Measurements from ENCODE around the gene MINDY2. TPM values are rescaled to one million over a fixed set of nuclear protein-coding genes. Genes with fewer than 3 reads are reported as not detected.

MINDY2 gene
- total and polyA plus RNA-seq, 5 donors: 10.7 to 40.6 (median 29.5) TPM

GRCh38 chr15:58740436-58740835, 30.7 kb upstream of the MINDY2 start:
- WGBS: 88% methylated on average over 4 of the region's 4 CpGs
- no peak for DNase-seq
- no peaks in the 10 kb centered on the region for H3K27me3 ChIP-seq (ENCODE audit: control insufficient read depth, insufficient read depth)
- H3K4me3 ChIP-seq (ENCODE audit: low read length): no peak overlapping the region
- ATAC-seq: no peak
- H3K27ac ChIP-seq (ENCODE audit: low read length): no peak overlapping the region
- peaks cover 8% of the 10 kb centered on the region for H3K4me1 ChIP-seq (ENCODE audit: control insufficient read depth, insufficient read depth, low read length)
- intact Hi-C loops (cut with DNase I): no loop called here
- no peaks in the 10 kb centered on the region for H3K9me3 ChIP-seq (ENCODE audit: control insufficient read depth, low read length)

- ATAC-seq (no peak), DNase-seq (no peak)
- no peak overlapping the region for H3K4me3 ChIP-seq (ENCODE audit: low read length)
- H3K27me3 ChIP-seq (ENCODE audit: control insufficient read depth, insufficient read depth): no peaks in the 10 kb centered on the region
- H3K4me1 ChIP-seq (ENCODE audit: control insufficient read depth, insufficient read depth, low read length): peaks cover 8% of the 10 kb centered on the region
- intact Hi-C loops (cut with DNase I): no loop called here
- WGBS: 88% methylated on average over 2 of the region's 2 CpGs
- no peaks in the 10 kb centered on the region for H3K9me3 ChIP-seq (ENCODE audit: control insufficient read depth, low read length)
- H3K27ac ChIP-seq (ENCODE audit: low read length): no peak overlapping the region
These were observed 30.1 kb upstream of the MINDY2 start for GRCh38 chr15:58741032-58741431.

GRCh38 chr15:58742022-58742813, 28.9 kb upstream of the MINDY2 start:
- H3K4me1 ChIP-seq (ENCODE audit: control insufficient read depth, insufficient read depth, low read length): peaks cover 8% of the 10 kb centered on the region

GRCh38 chr15:58742819-58743502, 28.1 kb upstream of the MINDY2 start:
- H3K27ac ChIP-seq (ENCODE audit: low read length): peak overlapping the region; percentile 70
- WGBS: 75% methylated on average over 5 of the region's 5 CpGs

More at GRCh38 chr15:58742022-58742813, 28.9 kb upstream of the MINDY2 start:
- Histone ChIP-seq H3K27me3 (ENCODE audit: control insufficient read depth, insufficient read depth) (no peaks in the 10 kb centered on the region), H3K9me3 (ENCODE audit: control insufficient read depth, low read length) (no peaks in the 10 kb centered on the region), H3K4me3 (ENCODE audit: low read length) (no peak overlapping the region), H3K27ac (ENCODE audit: low read length) (no peak overlapping the region)
- ATAC-seq (peak; percentile 64 to 72), DNase-seq (no peak)
- WGBS: 53% methylated on average over 8 of the region's 8 CpGs
- intact Hi-C loops (cut with DNase I): no loop called here

GRCh38 chr15:58746174-58746573, 24.9 kb upstream of the MINDY2 start:
- intact Hi-C loops (cut with DNase I): no loop called here
- Histone ChIP-seq H3K27me3 (ENCODE audit: control insufficient read depth, insufficient read depth) (no peaks in the 10 kb centered on the region), H3K9me3 (ENCODE audit: control insufficient read depth, low read length) (no peaks in the 10 kb centered on the region), H3K4me3 (ENCODE audit: low read length) (no peak overlapping the region), H3K27ac (ENCODE audit: low read length) (no peak overlapping the region), H3K4me1 (ENCODE audit: control insufficient read depth, insufficient read depth, low read length) (peaks cover 6% of the 10 kb centered on the region)
- no peak for DNase-seq
- WGBS: 100% methylated on average over 1 of the region's 1 CpG
- no peak for ATAC-seq

More at GRCh38 chr15:58742819-58743502, 28.1 kb upstream of the MINDY2 start:
- no peak overlapping the region for H3K4me3 ChIP-seq (ENCODE audit: low read length)
- H3K9me3 ChIP-seq (ENCODE audit: control insufficient read depth, low read length): no peaks in the 10 kb centered on the region
- no peaks in the 10 kb centered on the region for H3K27me3 ChIP-seq (ENCODE audit: control insufficient read depth, insufficient read depth)
- intact Hi-C loops (cut with DNase I): no loop called here
- no peak for DNase-seq
- ATAC-seq: peak in 1 of 2 donors; percentile 27
- H3K4me1 ChIP-seq (ENCODE audit: control insufficient read depth, insufficient read depth, low read length): peaks cover 8% of the 10 kb centered on the region

GRCh38 chr15:58748040-58748851, 22.9 kb upstream of the MINDY2 start:
- Histone ChIP-seq H3K27ac (ENCODE audit: low read length) (peak overlapping the region; percentile 91), H3K4me3 (ENCODE audit: low read length) (peak overlapping the region; percentile 88), H3K4me1 (ENCODE audit: control insufficient read depth, insufficient read depth, low read length) (peaks cover 1% of the 10 kb centered on the region), H3K27me3 (ENCODE audit: control insufficient read depth, insufficient read depth) (no peaks in the 10 kb centered on the region), H3K9me3 (ENCODE audit: control insufficient read depth, low read length) (no peaks in the 10 kb centered on the region)
- 3% methylated on average over 14 of the region's 14 CpGs for WGBS
- DNase-seq (no peak), ATAC-seq (no peak)
- intact Hi-C loops (cut with DNase I): no loop called here

GRCh38 chr15:58748852-58749531, 22.1 kb upstream of the MINDY2 start:
- peak overlapping the region; percentile 88 for H3K4me3 ChIP-seq (ENCODE audit: low read length)
- DNase-seq (peak; percentile 50 to 82 (median 81)), ATAC-seq (peak; percentile 47 to 55)
- intact Hi-C loops (cut with DNase I): no loop called here
- no peaks in the 10 kb centered on the region for H3K4me1 ChIP-seq (ENCODE audit: control insufficient read depth, insufficient read depth, low read length)
- no peaks in the 10 kb centered on the region for H3K9me3 ChIP-seq (ENCODE audit: control insufficient read depth, low read length)
- under 1% methylated on average over 80 of the region's 81 CpGs for WGBS
- peak overlapping the region; percentile 91 for H3K27ac ChIP-seq (ENCODE audit: low read length)
- no peaks in the 10 kb centered on the region for H3K27me3 ChIP-seq (ENCODE audit: control insufficient read depth, insufficient read depth)

- WGBS: under 1% methylated on average over 62 of the region's 62 CpGs
These were observed 21.4 kb upstream of the MINDY2 start, which contains the start of gene ADAM10 for GRCh38 chr15:58749532-58750337. TSS of gene ADAM10 (minus strand) at chr15:58749707. CDS start at chr15:58749534, 173 bp downstream.

GRCh38 chr15:58752716-58753115, 18.4 kb upstream of the MINDY2 start:
- Histone ChIP-seq H3K27ac (ENCODE audit: low read length) (no peak overlapping the region), H3K9me3 (ENCODE audit: control insufficient read depth, low read length) (no peaks in the 10 kb centered on the region), H3K4me3 (ENCODE audit: low read length) (no peak overlapping the region), H3K27me3 (ENCODE audit: control insufficient read depth, insufficient read depth) (no peaks in the 10 kb centered on the region), H3K4me1 (ENCODE audit: control insufficient read depth, insufficient read depth, low read length) (no peaks in the 10 kb centered on the region)
- DNase-seq (no peak), ATAC-seq (no peak)
- intact Hi-C loops (cut with DNase I): loop anchor here in 2 of 4 donors (10.0 kb wide), 2 partner anchors 478 to 528 kb away; no protein-coding TSS in a partner anchor
- WGBS: 84% methylated on average over 3 of the region's 3 CpGs

More at GRCh38 chr15:58749532-58750337, 21.4 kb upstream of the MINDY2 start, which contains the start of gene ADAM10:
- H3K27ac ChIP-seq (ENCODE audit: low read length): peak within 1 kb of the TSS; percentile 91
- H3K27me3 ChIP-seq (ENCODE audit: control insufficient read depth, insufficient read depth): no peaks in the 10 kb centered on the region
- DNase-seq (peak; percentile 100), ATAC-seq (peak; percentile 99)
- no peaks in the 10 kb centered on the region for H3K4me1 ChIP-seq (ENCODE audit: control insufficient read depth, insufficient read depth, low read length)
- H3K4me3 ChIP-seq (ENCODE audit: low read length): peak within 1 kb of the TSS; percentile 88
- intact Hi-C loops (cut with DNase I): loop anchor here in 2 of 4 donors (10.0 kb wide), 2 partner anchors 475 to 525 kb away; no protein-coding TSS in a partner anchor
- no peaks in the 10 kb centered on the region for H3K9me3 ChIP-seq (ENCODE audit: control insufficient read depth, low read length)
